NCI-H510A treated with DMSO at 0.1 percent for 48 hours (cell line): ENCODE results near the gene PSKH1.
"Not testable (repeated sequence)": the region's sequence is repeated elsewhere in the genome, so short reads cannot be mapped to it uniquely, and the experiment has no call there.

Experiments
- DNase-seq: peaks from one replicate; lab custom pipeline; 2025; lab: John Stamatoyannopoulos, UW

Gene PSKH1

DNA sequence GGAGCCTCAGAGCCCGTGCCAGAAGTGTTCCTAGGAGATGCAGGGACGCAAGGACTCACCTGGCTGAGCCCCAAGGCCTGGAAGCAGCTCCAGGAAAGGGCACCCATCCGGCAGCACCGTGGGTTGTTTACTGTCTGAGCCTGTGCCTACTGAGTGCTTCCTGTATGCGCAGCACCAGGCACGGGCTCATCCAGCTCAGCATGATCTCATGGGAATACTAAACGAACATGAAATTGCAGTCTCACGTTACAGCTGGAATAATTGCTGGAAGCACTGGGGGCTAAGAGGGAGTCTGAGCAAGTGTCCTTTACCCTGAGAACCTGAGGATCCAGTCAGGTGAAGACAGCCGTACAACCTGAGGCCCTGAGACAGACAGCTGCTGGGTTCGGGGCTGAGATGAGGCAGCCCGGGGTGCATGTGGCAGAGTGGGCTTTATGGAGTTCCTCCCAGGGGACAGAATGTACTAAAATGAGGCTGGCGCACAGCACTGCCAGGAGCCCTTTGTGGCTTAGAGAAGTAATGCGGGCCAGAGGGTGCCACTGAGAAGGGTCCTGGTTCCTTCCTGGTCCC lies 33.2 kb downstream of the PSKH1 start:
- peak; percentile 85 for DNase-seq

DNA sequence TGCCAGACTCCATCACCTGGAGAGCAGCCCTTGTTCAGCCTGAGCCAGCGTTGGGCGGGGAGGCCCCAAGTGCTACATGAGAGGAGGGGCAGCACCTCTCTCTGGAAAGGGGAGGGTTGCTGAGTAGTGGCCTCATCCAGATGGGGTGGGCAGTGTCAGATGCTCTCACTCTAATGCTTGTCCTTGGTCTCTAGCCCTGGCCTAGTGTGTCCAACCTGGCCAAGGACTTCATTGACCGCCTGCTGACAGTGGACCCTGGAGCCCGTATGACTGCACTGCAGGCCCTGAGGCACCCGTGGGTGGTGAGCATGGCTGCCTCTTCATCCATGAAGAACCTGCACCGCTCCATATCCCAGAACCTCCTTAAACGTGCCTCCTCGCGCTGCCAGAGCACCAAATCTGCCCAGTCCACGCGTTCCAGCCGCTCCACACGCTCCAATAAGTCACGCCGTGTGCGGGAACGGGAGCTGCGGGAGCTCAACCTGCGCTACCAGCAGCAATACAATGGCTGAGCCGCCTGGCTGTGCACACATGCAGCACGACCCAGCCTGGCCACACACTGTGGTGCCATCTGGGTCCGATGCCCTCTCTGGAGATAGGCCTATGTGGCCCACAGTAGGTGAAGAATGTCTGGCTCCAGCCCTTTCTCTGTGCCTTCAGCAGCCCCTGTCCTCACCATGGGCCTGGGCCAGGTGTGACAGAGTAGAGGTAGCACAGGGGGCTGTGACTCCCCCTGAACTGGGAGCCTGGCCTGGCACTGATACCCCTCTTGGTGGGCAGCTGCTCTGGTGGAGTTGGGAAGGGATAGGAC lies 34.3 kb downstream of the PSKH1 start:
- no peak for DNase-seq

DNA sequence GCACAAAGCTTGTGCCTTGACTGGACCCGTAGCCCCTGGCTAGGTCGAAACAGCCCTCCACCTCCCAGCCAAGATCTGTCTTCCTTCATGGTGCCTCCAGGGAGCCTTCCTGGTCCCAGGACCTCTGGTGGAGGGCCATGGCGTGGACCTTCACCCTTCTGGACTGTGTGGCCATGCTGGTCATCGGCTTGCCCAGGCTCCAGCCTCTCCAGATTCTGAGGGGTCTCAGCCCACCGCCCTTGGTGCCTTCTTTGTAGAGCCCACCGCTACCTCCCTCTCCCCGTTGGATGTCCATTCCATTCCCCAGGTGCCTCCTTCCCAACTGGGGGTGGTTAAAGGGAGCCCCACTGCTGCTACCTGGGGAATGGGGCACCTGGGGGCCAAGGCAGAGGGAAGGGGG lies 35.1 kb downstream of the PSKH1 start:
- no peak for DNase-seq

DNA sequence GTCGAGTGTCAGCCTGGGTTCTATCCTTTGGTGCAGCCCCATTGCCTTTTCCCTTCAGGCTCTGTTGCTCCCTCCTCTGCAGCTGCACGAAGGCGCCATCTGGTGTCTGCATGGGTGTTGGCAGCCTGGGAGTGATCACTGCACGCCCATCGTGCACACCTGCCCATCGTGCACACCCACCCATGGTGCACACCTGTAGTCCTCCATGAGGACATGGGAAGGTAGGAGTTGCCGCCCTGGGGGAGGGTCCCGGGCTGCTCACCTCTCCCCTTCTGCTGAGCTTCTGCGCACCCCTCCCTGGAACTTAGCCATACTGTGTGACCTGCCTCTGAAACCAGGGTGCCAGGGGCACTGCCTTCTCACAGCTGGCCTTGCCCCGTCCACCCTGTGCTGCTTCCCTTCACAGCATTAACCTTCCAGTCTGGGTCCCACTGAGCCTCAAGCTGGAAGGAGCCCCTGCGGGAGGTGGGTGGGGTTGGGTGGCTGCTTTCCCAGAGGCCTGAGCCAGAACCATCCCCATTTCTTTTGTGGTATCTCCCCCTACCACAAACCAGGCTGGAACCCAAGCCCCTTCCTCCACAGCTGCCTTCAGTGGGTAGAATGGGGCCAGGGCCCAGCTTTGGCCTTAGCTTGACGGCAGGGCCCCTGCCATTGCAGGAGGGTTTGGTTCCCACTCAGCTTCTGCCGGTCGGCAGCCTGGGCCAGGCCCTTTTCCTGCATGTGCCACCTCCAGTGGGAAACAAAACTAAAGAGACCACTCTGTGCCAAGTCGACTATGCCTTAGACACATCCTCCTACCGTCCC lies 35.7 kb downstream of the PSKH1 start:
- DNase-seq: peak; percentile 47

DNA sequence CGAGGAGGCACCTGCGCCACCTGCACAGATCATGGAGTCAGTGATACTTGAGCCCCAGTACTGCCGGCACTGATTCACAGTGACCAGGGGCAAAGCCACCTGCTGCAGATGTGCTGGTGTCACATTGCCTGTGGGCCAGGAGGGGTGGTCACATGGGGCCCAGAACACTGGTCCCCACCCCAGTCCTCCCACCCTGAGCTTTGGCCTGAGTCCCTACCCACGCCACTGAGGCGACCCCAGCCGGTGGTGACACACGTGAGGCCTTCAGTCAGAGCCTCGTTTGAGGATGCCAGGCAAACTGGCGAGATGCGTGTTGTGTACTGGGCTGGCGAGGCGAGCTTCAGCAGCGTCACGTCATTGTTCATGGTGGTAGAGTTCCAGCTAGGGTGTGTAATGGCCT lies 37.1 kb downstream of the PSKH1 start:
- no peak for DNase-seq

DNA sequence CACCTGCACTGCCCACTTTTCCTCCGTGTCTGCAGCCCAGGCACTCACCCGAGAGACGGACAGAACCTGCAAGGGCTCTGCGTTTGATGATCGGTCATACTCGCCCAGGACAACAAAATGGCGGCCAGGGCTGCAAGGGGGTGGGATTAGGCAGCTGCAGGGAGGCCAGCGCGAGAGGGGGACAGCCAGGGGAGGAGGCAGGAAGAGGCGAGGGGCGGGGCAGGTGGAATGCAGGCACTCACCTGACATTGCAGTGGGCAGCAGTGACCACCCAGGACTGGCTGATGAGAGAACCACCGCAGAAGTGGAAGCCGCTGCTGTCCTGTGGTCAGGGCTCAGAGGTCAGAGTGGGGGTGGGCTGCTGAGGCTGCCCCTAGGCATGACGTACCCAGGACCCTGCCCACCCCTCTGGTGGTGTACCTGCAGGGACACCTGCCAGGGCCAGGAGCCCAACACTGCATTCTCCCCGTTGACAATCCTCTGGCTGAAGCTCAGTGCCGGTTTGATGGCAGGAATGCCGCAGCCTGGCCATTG lies 37.7 kb downstream of the PSKH1 start:
- no peak for DNase-seq

DNA sequence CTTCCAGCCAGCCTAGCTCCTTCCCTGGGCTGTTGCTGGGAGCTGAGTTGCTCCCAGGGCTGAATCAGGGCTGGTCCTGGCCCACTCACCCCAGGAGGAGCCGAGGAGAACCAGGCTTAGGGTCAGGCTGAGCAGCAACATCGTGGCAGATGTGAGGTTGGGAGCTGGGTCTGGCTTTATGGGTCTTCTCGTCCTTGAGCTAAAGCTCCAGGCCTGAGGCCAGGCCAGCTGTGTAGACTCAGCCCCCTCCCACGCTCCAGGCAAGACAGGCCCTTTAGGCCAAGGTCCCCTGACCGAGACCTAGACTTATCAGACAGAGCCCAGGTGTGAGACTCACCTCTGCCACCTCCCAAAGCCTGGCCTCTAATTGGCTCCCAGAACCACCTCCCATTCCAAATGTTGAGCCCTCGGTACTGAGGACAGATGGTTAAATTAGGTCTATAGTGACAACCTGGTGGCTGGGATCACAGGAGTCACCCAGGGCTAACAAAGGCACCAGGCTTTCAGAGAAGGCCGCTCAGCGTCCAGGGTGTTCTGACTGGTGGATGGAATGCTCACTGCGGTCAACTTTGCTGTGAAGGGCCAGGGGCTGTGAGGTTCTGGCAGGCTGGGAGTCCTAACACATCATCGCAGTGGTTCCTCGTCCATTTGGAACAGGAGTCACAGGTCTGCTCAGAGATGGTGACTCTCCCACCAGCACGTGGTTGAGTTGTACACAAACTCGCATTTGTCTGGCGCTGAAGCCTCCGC lies 38.8 kb downstream of the PSKH1 start, which contains the start of gene CTRL:
Gene CTRL (minus strand): TSS at position 151 of the 750 bp plus-strand sequence. CDS start 10 bp downstream, at position 141.
- no peak for DNase-seq

DNA sequence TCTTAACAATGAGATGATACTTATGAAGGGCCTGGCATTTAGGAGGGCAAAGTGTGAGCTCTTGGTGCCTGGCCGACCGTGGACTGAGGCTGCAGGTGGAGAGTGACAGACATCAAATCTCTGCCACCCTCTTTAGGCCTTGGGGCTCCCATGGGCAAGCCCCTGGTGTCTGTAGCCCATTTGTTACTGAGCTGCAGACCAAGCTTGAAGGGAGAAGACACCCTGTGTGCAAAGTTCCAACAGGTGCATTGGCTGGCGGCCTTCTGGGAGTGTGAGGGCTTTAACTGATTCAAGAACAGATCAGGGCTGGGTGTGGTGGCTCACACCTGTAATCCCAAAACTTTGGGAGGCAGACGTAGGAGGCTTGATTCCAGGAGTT lies 39.4 kb downstream of the PSKH1 start:
- no peak for DNase-seq

DNA sequence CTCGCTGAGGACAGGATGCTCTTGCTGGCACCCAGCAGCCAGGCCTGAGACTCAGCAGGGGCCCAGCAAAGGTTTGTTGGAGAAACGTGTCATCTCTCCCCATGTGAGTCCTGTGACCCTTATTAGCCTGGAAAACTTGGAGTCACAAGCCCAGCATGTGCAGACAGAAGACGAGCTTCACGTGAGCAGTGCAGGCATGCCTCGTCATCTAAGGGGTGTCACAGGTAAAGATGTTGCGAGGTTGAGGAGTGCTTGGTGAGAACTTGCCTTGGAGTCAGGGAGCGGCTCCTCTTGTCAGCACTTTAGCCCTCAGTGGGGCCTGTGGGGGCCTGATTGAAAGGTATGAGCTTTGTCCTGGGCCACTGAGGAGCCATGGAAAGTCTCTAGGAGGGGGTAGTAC lies 40.8 kb downstream of the PSKH1 start:
- DNase-seq: no peak

DNA sequence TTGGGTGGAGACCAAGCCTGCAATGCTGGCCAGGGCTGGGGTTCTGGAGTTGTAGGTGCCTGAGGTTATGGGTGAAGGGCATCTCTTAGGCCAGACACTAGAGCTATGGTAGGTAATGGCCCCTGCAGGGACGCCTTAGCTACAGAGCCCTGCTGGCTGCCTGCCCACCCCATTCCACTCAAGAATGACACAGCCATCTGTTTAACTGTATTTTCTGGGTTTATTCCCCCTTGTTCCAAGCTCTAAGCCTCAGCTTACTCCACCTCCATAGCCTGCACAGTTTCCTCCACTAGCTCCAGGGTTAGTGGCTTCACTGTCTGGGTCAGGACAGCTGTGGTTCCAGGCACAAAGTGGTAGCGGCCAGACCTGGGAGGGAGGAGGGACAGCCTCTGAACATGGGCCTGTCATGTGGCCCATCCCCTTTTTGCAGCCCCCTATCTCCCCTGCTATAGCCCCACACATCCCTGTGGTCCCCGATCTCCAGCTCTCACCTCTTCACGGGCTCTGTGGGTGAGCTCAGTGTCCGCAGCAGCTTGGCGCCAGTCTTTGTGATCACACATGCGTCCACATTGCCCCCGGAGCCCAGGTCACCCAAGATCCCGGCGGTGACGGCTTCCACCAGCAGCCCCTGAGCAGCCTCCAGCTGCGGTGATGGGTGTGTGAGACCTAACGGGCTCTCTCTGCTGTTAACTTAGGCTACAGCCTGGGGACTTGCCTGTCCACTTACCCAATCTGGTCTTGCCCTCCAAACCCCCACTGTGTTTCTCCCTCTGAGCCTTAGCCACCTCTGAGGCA lies 41.4 kb downstream of the PSKH1 start:
- DNase-seq: no peak

DNA sequence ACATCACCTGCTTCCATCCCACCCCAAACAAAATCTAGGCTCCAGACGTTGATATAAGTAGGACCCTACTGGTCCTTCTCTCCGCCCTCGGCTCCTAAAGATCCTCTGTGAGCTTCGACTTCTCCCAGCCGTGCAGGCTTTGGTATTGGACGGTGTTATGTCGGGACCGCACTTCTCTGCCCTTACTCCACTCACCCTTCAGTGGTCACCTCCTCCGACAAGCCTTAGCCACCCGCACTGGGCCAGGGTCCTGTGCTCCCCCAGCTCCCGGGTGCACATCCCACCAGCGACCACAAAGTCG lies 42.0 kb downstream of the PSKH1 start:
- DNase-seq: no peak

DNA sequence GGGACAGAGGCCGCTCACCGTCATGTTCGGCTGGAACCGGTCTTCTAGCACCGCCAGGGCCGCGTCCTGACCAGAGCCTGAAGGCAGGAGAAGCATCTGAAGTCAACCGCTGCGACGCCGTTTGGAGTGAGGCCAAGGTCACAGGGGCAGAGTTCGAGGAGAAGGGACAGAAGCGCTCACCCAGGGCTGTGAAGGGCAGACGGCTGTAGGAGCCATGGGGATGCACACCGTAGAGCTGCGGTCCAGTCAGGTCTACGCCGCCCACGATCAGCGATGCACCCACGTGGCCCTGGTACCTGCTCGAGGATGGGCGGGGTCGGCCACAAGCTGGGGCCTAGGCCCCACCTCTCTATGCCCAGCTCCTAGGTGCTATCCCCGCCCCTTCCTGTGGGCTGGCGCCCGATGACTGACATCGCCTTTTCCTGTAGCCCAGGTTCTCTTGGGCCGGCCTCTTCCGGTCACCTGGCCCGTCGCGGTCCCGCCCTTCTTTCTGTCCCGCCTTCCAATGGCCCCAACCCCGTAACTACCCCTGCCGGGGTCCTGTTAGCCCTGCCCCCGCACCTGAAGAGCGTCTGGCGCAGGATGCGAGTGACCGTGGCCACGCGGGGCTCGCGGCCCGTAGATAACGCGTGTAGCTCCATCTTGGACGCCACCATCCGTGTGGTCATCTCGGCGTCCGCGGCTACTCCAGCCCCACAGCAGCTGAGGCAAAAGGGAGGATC lies 42.5 kb downstream of the PSKH1 start:
- peak; percentile 93 for DNase-seq

DNA sequence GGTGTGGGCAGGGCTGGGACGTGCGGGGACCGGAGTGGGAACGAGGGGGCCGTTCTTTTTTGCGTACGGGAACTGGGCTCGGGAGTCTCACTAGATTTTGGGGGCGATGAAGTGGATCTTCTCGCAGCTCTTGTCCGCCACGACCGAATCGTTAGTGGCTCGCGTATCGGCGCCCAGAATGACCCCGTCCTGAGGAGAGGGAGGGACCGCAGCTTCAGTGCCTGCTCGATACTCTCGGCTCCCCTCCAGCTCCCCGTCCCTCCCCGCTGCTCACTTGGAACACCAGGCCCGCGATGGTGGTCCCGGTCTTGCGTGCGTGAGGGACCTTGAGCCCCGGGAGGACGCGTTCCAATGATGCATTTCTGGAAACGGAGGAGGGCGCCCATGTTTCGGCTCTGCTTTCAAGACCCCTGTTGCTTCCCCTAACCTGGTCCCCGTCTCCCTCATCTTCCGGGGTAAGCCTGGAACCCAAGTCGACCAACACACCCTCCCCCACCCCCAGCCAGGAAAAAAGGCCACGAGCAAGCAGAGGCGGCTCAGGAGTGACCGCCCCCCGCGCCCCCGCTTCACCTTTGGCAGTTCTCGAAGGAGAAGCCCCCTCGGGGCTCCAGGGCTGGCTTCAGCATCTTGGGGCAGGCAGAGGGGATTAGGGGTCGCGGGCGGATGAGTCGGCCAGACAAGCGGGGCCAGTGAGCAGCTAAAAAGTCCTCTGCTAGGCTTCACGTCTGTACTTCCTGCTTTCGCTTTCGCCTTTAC lies 43.2 kb downstream of the PSKH1 start, which contains the start of gene PSMB10:
Gene PSMB10 (minus strand): TSS at position 727 of the 756 bp plus-strand sequence. CDS start 101 bp downstream, at position 626.
- DNase-seq: no peak

DNA sequence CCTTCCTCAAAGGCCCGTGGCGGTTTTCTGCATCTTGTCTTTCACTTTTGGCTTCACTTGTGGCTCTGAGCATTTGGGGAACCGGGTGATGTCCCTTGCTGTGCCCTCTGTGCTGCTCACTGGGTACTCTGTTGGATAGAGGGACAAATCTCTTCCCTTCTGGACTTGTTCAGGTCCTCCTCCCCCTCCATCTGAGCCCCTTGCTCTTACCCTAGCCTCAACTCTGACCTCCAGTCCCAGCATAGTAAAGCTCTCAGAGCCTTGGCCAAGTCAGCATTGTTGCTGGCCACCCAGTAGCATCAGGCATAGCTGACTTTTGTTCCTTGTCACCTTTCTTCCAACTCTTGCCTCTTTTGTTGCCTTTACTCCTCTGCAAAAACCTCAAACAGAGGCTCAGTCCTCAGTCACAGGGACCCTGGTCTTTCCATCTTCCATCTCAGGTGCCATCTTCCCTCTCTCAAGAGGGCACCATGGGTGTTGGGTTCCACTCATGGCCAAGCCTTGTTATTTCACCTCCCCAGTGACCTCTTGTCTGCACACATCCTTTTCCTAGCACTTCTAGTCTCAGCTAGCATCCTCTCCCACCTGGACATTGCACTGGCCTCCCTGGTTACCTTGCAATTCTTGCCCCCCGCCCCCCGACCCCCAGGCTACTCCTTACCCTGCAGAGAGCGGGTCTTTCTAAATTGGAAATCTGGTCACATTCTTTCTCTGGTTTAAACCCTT lies 44.0 kb downstream of the PSKH1 start:
- DNase-seq: peak; percentile 17

DNA sequence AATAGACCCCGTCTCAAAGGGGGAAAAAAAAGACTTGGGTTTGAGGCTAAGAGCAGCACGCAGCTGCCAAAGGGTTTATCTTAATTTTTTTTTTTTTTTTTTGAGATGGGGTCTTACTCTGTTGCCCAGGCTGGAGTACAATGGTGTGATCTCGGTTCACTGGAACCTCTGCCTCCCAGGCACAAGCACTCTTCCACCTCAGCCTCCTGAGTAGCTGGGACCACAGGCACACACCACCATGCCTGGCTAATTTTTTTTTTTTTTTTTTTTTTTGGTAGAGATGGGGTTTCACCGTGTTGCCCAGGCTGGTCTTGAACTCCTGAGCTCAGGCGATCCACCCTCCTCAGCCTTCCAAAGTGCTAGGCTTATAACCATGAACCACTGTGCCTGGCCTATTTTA lies 44.7 kb downstream of the PSKH1 start:
- DNase-seq: not testable (repeated sequence)

DNA sequence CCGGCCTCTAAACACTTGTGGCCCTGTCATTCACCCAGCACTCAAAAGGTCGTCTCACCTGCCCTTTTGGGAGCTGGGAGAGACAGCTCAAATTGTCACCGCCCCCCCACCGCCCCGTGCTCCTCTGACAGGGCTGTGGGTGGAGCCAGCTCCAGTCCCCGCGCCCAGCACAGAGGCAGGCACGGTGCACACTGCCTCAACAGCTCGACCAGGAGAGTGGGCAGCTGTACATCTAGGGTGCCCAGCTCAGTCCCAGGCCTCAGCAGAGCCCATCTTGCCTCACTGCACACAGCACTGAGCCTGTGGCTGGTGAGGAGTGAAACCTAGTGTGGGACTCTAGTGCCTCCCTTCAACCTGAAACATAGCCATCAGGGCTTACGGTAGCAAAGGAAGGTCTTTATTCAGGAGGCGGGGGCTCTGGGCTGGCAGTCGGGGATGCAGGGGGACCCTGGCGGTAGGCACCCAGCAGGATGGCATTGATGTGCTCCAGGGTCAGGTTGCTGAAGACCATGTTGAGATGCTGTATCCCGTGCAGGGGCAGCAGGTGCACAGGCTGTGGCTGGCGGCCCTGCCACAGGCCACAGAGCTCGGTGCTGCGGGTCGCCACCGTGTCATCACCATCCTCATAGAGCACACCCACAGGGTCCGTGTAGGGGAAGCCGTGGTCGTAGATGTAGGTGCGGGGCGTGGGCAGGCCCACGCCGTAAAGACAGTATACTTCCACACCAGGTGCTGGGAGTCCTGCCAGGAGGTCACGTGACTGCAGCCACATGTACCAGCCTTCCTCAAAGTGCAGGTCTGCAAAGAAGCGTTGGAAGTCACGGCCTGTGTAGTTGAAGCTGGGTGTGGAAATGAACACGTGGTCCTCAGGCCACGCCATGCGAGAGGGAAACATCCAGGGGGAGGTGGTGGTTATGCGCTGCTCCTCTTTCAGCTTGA lies 46.7 kb downstream of the PSKH1 start:
- no peak for DNase-seq

DNA sequence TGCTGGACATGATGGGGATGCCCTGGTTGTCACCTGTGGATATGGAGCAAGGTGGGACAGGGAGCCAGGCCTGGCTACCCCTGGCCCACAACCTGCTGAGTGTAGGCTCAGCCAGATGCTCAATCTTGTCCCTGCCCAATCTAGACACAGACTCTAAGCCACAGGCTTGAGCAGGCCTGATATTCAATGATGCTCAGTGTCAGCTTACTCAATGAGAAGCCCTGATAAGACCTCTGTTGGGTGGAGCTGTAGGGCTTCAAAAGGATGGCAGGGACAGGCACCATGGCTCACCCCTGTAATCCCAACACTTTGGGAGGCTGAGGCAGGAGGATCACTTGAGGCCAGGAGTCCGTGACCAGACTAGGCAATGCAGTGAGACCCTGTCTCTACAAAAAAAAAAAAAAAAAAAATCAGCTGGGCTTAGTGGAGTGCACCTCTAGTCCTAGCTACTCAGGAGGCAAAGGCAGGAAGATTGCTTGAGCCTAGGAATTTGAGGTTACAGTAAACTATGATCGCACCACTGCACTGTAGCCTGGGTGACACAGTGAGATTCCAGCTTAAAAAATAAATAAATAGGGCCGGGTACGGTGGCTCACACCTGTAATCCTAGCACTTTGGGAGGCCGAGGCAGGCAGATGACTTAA lies 47.5 kb downstream of the PSKH1 start:
- DNase-seq: no peak
